GM18867 (cell line): ENCODE data around the gene DENND1C.
"Not testable (repeated sequence)": the region's sequence is repeated elsewhere in the genome, so short reads cannot be mapped to it uniquely, and the experiment has no call there.

Experiments used
- ATAC-seq: cut with Tn5 transposase; IDR thresholded peaks from one replicate; pipeline ENCODE4 v1.9.1; 2021; ENCODE audit warnings: mild to moderate bottlenecking, moderate library complexity; ENCODE audit not compliant: unreplicated experiment

The DENND1C gene

GRCh38 chr19:6457958-6458694, 23.5 kb downstream of the DENND1C start:
- ATAC-seq: no peak

DNA sequence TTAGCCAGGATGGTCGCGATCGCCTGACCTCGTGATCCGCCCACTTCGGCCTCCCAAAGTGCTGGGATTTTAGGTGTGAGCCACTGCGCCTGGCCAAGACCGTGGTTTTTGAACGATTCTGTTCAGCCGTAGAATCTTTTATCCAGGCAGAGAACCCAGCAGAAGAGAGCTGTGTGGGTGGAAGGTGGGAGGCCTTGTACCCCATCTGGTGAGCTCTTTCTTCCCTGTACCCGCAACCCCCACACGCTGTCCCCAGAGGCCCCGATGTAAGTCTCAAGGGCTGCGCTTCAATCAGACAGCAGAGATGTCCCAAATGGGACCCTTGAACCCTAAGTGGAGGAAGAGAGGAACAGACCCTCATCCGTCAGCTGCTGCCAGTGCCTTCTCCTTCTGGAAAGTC, 25.7 kb downstream of the DENND1C start:
- no peak for ATAC-seq

GRCh38 chr19:6453951-6454565, 27.5 kb downstream of the DENND1C start:
- ATAC-seq: no peak

- no peak for ATAC-seq
Measured at GRCh38 chr19:6452899-6453298, 28.7 kb downstream of the DENND1C start.

GRCh38 chr19:6452223-6452614, 29.4 kb downstream of the DENND1C start:
- no peak for ATAC-seq

- no peak for ATAC-seq
Measured at GRCh38 chr19:6451583-6452222, 29.9 kb downstream of the DENND1C start.

GRCh38 chr19:6450166-6450565, 31.4 kb downstream of the DENND1C start:
- ATAC-seq: no peak

GRCh38 chr19:6448045-6448444, 33.5 kb downstream of the DENND1C start:
- no peak for ATAC-seq

- no peak for ATAC-seq
Measured at GRCh38 chr19:6446452-6446851, 35.1 kb downstream of the DENND1C start.

DNA sequence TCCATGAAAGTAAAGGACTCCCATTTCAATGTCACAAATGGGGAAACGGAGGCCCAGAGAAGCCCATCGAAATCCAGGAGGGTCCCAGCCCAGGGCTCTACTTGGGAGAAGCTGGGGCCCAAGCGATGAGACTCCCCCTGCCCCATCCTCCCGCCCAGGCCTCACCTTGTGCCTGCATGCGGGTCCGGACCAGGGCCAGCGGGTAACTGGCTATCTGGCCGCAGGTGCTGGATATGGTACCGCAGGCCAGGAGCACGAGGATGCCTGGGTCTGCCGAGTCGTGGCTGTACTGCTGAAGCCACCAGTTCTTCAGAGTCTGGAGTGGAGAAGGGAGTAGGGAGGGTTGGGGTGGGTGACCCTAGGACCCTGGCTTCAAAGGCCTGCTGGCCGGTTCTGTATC, 37.6 kb downstream of the DENND1C start:
- ATAC-seq: no peak

GRCh38 chr19:6442087-6442688, 39.4 kb downstream of the DENND1C start:
- ATAC-seq: no peak

GRCh38 chr19:6440905-6441304, 40.7 kb downstream of the DENND1C start:
- ATAC-seq: no peak

- no peak for ATAC-seq
Measured at GRCh38 chr19:6439743-6440142, 41.8 kb downstream of the DENND1C start.

DNA sequence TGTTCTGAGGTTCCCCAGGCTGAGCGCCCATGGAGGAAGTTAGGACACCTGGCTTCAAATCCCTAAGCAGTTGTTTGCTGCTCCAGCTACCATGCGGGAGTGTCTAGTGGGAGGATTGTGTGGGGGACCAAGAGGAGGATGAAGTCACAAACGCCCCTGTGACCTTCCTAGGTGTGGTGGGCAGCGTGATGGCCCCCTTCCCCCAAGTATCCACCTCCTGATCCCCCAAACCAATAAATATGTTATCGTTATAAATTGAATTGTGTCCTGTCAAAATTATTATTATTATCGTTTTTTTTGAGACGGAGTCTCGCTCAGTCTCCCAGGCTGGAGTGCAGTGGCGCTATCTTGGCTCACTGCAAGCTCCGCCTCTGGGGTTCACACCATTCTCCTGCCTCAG, 47.9 kb downstream of the DENND1C start, which contains the start of gene SLC25A41:
SLC25A41 (minus strand) TSS at position 101 of the 400 bp plus-strand sequence; CDS start at position 31, 70 bp downstream.
- ATAC-seq: no peak

GRCh38 chr19:6433165-6433564, 48.4 kb downstream of the DENND1C start:
- ATAC-seq: no peak

GRCh38 chr19:6431891-6432290, 49.7 kb downstream of the DENND1C start:
- no peak for ATAC-seq

GRCh38 chr19:6429419-6430221, 52.0 kb downstream of the DENND1C start:
- no peak for ATAC-seq

GRCh38 chr19:6428692-6429418, 52.7 kb downstream of the DENND1C start:
- ATAC-seq: not testable (repeated sequence)

- ATAC-seq: no peak
Measured at GRCh38 chr19:6427131-6427530, 54.5 kb downstream of the DENND1C start.
